Left ventricle myocardium superior (tissue), 1 donor: ENCODE data around the gene WDR86. TPM values are rescaled to one million over a fixed set of nuclear protein-coding genes. Genes with fewer than 3 reads are reported as not detected.

Experiments used
- ATAC-seq: fragments of 200-7000 bp; cut with Tn5 transposase; one replicate; pipeline ENCODE4 v1.9.1; 2020; ENCODE audit warnings: mild to moderate bottlenecking, moderate library complexity
- DNase-seq: peaks from one replicate; pipeline ENCODE4 v3.0.0-alpha.2; 2020
- intact Hi-C: fragments of 100-400 bp; cut with micrococcal nuclease; formaldehyde crosslinking; loops from one replicate; pipeline ENCODE4 v1.11.0; 2022
- long read RNA-seq: library from polyadenylated mRNA; unstranded; transcript quantifications from one replicate; pipeline ENCODE4 v2.0.0, GENCODE V29; 2021
- total RNA-seq: library from RNA; stranded (reverse); fragmentation: NEBNext Ultra II Directional; extraction: Animal tissue kit (Norgen Biotek cat#: 25700); gene quantifications from one replicate; pipeline ENCODE4 v1.2.1, GENCODE V29; 2021
- donor health status: DM: no; HTN: yes; CAD: no; lungs with severe emphysema.

The WDR86 gene, protein sequence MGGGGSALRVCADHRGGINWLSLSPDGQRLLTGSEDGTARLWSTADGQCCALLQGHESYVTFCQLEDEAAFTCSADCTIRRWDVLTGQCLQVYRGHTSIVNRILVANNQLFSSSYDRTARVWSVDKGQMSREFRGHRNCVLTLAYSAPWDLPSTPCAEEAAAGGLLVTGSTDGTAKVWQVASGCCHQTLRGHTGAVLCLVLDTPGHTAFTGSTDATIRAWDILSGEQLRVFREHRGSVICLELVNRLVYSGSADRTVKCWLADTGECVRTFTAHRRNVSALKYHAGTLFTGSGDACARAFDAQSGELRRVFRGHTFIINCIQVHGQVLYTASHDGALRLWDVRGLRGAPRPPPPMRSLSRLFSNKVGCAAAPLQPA
- 0.37 TPM for total RNA-seq
- long read RNA-seq: 0 reads

DNA sequence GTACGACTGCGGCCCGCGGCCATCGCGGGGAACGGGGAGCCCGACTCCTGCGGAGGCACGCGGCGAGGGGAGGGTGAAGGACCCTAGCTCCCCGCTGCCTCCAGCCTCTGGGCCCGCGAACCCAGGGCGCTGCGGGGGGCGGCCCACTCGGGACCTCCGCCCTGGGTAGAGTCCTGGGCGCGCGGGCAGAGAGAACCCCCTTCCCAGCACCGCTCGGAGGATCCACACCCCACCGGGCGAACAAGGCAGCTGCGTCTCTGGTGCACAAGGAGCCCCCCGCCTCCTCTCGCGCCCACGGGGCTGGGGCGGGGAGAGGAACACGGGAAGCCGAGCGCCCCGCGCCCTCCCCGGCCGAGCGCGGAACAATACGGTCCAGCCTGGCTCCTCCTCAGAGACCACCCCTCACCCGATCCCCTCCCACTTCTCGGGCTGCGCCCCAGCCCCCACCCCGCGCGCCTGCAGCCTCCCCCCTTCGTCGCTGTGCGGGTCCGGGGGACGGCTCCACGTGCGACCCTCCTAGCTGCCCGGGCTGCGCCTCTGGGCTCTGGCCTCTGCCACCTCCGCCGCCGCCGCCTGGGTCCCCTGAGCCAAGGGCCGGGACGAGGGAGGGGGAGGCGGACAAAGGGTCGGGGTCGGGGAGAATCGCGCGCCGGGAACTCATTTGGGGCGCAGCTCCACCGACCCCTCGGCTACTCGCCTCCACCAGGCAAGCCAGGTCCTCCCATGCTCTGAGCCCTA is at the start of gene WDR86:
Gene WDR86, minus strand, starts transcription at position 372 of the 738 bp plus-strand sequence. CDS start 449 bp downstream, outside the sequence.
- ATAC-seq: peak; percentile 25

DNA sequence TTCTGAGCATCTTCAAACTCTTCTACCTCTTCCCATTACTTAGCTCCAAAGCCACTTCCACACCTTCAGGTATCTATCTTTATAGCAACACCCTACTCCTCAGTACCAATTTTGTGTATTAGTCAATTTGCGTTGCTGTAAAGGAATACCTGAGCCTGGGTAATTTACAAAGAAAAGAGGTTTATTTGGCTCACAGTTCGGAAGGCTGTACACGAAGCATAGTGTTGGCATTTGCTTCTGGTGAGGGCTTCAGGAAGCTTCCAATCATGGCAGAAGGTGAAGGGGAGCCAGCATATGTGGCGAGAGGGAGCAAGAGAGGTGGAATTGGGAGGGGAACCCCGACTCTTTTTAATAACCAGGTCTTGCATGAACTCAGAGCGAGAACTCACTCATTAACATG is 47.7 kb upstream of the WDR86 start:
- ATAC-seq: no peak
- intact Hi-C loops: no loop called here
- no peak for DNase-seq

More for the DNA sequence above, at the start of gene WDR86:
- intact Hi-C loops: no loop called here
- DNase-seq: no peak

DNA sequence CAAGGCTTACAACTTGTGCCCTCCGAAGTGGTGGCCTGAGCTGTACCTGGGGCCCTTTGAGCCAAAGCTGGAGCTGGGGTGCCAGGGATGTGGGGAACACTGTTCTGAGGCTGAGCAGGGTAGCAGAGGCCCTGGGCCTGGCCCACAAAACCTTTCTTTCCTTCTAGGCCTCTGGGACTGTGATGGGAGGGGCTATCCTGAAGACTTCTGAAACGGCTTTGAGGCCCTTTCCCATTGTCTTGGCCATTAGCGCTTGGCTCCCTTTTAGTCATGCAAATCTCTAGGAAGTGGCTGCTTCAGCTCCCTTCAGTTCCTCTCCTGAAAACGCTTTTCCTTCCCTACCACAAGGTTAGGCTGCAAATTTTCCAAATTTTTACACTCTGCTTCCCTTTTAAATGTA is 46.9 kb upstream of the WDR86 start:
- intact Hi-C loops: no loop called here
- DNase-seq (no peak), ATAC-seq (no peak)

DNA sequence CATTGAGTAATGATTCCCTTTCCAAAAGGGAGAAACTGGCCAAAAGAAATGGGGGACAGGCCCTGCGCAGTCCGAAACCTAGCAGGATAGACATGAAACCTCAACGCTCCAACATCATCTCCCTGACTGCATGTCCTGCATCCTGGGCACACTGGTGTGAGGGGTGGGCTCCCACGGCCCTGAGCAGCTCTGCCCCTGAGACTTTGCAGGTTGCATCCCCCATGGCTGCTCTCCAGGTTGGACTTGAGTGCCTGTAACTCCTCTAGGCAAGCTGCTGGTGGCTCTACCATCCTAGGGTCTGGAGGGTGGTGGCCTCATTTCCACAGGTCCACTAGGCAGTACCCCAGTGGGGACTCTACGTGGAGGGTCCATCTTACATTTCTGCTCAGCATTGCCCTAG is 46.4 kb upstream of the WDR86 start:
- intact Hi-C loops: no loop called here
- no peak for DNase-seq
- ATAC-seq: no peak

DNA sequence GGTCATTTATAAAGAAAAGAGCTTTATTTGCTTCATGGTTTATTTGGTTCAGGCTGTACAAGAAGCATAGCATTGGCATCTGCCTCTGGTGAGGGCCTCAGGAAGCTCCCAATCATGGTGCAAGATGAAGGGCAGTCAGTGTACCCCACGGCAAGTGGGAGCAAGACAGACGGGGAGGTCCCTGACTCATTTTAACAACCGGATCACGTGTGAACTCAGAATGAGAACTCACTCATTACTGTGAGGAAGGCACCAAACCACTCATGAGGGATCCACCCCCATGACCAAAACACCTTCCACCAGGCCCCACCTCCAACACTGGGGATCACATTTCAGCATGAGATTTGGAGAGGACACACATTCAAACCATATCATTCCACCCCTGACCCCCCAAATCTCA is 45.9 kb upstream of the WDR86 start:
- DNase-seq (no peak), ATAC-seq (no peak)
- intact Hi-C loops: no loop called here

DNA sequence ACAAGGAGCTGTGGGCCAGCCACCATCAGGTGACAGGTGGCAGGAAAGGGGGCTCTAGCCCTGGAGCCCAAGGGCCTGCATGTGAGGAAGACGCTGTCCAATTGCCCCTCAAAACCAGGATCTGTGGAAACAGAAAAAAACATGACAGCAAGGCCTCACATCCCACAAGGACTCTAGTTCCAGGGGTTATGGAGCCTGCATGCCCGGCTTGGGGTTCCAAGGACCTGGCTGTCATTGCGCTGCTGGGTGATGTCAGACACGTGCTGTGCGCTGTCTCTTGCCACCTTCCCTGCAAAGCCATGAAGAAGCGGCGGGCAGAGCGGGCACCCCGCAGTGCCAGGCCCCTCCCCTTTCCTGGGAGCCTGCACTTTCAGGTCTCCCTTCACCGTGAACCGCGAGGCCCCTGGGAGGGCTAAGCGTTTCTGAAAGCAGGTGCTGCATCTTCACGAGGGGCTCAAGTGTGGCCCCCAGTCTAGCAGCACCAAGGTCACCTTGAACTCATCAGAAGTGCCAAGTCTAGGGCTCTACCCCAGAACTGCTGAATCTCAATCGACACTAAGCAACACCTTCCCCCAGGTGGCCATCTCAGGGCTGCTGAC is 45.2 kb upstream of the WDR86 start:
- intact Hi-C loops: no loop called here
- DNase-seq: no peak
- no peak for ATAC-seq

DNA sequence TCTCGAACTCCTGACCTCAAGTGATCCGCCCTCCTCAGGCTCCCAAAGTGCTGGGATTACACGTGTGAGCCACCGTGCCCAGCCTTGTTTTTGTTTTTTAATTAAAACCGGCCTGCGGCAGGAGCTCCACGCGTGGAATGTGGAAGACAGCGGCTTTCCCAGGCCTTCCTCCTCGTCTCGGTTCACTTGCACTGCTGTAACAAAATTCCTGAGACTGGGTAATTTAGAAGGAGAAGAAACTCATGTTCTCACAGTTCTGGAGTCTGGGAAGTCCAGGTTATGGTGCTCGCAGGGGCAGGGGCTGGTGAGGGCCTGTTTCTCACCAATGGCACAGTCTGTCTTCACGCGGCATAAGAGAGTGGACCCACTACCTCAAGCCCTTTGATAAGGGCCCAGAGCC is 44.5 kb upstream of the WDR86 start:
- DNase-seq (no peak), ATAC-seq (no peak)
- intact Hi-C loops: no loop called here

DNA sequence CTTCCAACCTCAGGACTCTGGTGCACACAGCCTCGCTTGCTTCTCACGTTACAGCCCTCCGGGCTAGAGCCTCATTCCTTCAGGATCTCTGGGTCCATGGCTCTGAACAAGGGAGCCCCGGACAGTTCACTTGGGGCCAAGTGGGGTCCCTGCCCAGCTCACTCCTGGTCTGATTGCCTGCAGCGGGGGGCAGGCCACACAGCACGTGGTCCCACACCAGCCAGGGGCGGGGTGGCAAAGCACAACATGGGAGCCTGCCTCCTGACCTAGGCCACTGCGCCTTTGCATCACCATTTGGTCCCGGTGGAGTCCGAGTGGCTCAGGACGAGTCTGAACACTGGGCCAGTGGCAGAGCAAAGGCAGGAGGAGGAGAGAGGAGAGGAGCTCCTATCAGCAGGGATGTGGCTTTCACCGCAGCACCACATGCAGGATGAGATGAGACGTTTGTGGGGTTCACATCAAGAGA is 43.5 kb upstream of the WDR86 start:
- ATAC-seq (no peak), DNase-seq (no peak)
- intact Hi-C loops: no loop called here

DNA sequence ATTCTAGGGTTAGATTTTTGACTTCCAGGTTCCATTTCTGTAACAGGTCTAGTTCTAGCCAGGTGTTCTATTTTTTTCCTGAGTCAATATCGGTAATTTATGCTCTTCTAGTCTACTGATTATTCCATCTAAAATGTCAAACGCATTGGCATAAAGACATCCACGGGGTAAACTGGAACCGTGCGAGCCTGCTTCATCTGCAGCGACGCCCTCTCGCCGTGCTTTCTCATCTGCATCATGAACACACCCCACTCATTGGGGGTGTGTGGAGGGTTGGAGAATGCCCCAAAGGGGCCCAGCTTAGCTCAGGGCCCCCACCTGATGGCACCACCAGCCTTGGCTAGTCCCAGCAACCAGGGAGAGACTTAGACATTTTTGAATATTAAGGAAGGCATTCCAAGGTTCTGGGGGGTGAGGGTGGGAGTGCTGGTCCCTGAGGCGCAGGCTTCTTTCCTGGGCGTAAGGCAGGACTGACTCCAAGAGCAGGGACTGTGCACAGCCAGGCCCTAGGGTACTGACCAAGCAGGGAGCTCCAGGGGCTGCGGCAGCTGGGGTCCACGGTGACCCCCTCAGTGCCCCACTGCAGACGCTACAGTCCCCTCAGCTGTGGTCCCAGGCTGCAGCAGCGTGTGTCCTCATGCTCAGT is 43.0 kb upstream of the WDR86 start:
- no peak for DNase-seq
- ATAC-seq: no peak
- intact Hi-C loops: no loop called here

DNA sequence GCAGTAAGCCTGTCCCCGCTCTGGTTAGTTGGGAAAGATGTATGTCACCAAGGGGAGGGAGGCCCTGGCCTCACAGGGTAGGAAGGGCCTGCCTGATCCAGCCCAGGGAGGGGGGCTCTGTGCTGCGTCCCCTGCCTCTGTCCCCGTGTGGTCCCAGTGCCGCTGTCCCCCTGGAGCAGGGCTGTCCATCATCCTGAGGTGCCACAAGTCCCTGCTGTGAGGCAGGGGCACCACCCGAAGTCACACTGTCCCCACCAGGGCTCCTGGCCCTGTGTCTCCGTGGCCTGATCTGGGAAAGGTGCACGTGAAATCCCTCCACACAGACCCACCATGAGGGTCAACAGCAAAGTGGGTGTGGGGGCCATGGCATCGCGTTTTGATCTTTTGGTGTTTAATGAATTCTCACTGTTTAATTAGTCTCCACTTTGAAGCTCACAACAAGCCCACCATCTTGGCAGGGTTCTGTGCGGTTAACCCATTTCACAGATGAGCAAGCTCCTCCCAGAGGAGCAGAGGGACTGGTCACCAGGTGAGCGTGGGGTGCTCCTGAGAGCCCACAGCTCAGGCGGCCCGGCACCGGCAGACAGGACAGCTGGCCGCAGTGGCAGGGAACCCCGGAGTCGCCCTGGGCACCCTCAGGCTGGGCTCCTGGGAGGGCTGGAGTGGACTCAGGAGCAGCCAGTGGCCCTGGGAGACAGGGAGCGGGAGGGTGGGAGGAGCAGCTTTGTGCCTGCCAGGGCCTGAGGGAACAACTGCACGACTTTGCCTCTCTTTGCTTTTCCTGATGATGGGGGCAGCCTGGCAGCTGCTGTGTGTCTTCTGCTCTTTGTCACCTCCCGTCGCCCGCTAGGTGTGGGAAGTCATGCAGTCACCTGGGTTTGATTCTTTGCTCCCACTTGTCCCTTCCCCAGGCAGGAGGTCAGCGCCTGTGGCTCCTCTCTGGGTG is 42.1 kb upstream of the WDR86 start:
- ATAC-seq (no peak), DNase-seq (no peak)
- intact Hi-C loops: no loop called here

DNA sequence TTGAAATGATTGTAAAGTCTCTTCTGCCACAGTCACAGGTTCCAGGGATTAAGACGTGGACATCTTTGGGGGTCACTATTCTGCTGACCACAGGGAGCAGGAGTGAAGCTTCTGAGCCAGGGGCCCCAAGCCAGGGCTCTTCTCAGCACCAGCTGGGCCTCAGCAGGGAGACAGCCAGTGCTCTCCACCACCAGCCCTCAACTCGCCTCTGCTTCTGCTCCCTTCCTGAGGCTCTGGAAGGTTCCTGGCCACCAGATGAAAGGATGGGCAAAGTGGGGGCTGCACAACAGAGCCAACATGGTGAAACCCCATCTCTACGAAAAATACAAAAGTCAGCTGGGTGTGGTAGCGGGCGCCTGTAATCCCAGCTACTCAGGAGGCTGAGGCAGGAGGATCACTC is 41.3 kb upstream of the WDR86 start:
- ATAC-seq: no peak
- DNase-seq: no peak
- intact Hi-C loops: no loop called here

DNA sequence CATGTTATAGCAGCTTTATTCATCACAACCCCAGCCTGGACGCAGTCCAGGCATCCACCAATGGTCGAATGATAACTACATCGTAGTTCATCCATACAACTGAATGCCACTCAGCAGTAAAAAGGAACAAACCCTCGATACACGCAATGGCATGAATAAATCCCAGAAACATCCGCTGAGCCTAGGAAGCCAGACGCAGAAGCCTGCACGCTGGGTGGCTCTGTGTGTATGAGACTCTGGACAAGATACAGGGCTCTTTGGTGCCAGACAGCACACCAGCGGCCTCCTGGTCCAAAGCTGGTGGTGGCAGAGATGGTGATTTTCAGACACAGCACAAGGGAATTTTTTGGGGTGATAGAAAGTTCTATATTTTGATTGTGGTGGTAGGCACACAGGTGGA is 40.2 kb upstream of the WDR86 start:
- DNase-seq: no peak
- no peak for ATAC-seq
- intact Hi-C loops: loop anchor here (10.0 kb wide), 1 partner anchor 85 kb away; no protein-coding TSS in a partner anchor

DNA sequence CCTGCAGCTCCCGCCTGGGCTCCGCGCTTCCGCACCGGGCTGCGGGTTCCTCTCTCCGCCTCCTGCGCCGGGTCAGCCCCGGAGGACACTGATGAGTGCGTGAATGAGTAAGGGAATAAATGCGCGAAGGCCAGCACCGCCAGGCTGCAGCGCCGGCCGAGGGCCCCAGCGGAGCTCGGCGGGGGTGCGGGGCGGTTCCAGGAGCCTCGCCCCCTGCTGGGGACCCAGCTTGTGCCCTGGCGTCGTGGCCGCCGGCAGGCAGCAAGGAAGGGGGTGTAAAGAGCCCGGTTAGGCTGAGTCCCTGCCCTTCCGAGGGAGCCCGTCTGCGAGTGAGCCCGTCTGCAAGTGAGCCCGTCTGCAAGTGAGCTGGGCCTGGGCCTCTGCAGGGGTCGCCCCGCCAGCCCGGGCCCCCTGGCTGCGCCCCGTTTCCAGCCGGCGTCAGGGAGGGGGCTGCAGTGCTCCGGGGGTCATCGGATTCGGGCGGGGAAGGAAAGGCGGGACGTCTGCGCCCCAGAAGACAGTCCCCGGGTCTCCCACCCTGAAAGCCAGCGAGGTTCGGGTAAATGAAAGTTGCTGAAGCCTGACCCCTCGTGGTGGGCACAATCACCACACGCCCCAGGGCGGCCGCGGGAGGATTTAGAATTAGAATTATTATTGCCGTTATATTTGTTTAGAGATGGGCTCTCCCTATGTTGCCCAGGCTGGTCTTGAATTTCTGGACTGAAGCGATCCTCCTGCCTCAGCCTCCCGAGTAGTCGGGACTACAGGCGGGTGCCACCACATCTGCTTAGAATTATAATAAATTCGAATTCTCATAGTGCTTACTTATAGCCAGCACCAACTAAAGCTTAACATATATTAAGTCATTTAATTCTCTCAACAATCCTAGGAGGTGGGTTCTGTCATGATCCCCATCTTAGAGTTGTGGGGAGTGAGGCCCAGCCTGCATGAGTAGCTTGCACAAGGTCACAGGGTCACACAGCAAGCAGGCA is 38.7 kb upstream of the WDR86 start:
- intact Hi-C loops: loop anchor here (10.0 kb wide), 1 partner anchor 84 kb away; no protein-coding TSS in a partner anchor
- ATAC-seq (peak; percentile 92), DNase-seq (peak; percentile 80)

DNA sequence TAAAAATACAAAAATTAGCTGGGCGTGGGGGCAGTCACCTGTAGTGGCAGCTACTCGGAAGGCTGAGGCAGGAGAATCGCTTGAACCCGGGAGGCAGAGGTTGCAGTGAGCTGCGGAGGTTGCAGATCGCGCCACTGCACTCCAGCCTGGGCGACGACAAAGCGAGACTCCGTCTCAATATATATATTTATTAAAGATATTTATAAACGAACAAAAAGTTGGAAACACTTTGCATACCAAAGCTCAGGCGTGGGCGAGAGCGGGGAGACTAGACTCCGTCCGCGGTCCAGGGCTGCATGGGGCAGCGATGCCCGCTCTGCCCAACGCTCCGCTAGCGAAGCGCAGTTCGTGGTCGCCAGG is 38.0 kb upstream of the WDR86 start:
- ATAC-seq (no peak), DNase-seq (no peak)
- intact Hi-C loops: loop anchor here (10.0 kb wide), 1 partner anchor 83 kb away; no protein-coding TSS in a partner anchor

DNA sequence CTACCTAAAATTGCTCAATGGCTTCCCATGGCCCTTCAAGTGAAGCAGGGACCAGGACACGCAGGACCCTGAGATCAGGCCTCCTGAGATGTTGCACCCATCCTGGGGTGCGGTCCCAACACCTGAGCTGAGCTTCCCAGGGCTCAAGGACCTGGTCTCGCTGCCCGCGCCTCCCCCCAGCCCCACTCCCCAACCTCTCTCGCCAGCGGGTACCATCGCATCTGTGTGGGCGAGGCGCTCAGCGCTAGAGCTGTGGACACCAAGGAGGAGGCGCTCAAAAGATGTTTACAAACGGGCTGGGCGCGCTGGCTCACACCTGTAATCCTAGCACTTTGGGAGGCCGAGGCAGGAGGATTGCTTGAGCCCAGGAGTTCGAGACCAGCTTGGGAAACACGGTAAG is 37.5 kb upstream of the WDR86 start:
- intact Hi-C loops: loop anchor here (10.0 kb wide), 1 partner anchor 83 kb away; no protein-coding TSS in a partner anchor
- no peak for ATAC-seq
- DNase-seq: no peak

DNA sequence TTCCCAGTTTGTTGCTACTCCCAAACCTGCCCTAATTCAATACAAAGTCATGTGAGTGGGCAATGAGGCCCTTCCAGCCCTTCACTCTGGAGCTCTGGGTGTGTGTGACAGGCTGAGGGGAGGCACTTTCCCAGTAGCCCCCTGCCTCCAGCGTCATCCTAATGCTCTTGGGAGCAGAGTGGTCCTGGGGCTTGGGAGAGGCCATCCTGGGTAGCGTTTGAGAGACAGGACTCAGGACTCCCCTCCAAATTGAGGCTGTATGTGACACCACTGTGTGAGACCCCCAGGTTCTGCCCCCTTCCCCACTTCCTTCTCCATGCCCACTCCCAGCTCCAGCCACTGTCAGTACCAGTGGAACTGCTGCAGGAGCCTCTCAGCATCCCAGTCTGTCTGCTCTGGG is 36.6 kb upstream of the WDR86 start:
- DNase-seq (no peak), ATAC-seq (no peak)
- intact Hi-C loops: loop anchor here (10.0 kb wide), 1 partner anchor 82 kb away; no protein-coding TSS in a partner anchor

DNA sequence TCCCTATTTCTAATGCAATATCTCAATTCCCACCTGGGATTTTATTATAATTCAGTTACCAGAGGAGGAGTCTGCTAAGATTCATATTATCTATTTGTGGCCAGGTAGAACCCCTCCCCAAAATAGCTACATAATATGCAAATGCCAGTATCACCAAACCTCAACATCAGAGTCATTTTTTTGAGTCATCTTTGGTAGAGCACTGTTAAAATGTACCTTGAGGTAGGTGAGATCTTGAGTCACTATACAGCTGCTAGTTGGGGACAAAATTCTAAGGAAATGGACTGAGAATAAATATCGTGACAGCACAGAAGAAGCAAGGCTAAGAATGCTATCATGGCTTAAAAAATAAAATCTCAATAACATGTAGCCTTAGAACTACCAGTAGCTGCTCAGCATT is 34.8 kb upstream of the WDR86 start:
- intact Hi-C loops: loop anchor here (10.0 kb wide), 1 partner anchor 80 kb away; no protein-coding TSS in a partner anchor
- no peak for ATAC-seq
- DNase-seq: no peak
